H1 (cell line): ENCODE results near the gene SLC7A9. TPM values are rescaled to one million over a fixed set of nuclear protein-coding genes. Genes with fewer than 3 reads are reported as not detected.
A peak's percentile ranks its signal among the peaks of the same experiment; 100 is the strongest.
"Not testable (repeated sequence)": the region's sequence is repeated elsewhere in the genome, so short reads cannot be mapped to it uniquely, and the experiment has no call there.

Source experiments
- CTCF ChIA-PET: fragments of 300-600 bp; sonication (Branson Sonifier 250); formaldehyde crosslinking; loops from one replicate; lab custom pipeline; 2021; ENCODE audit not compliant: partially characterized antibody; lab: Charles Lee
- POLR2A ChIA-PET: fragments of 300-600 bp; sonication (Branson Sonifier 250); formaldehyde crosslinking; loops from one replicate; lab custom pipeline; 2021; ENCODE audit warnings: inconsistent platforms; ENCODE audit not compliant: partially characterized antibody; lab: Charles Lee
- DNase-seq, 2 experiments: peaks; one replicate each; pipeline versions ENCODE4 v3.0.0 to v3.0.0-alpha.2; 2010 to 2022; ENCODE audit warnings: low spot score in 2 of 2, low read depth in 1 of 2, mixed read lengths in 1 of 2
- FAIRE-seq: peaks from 2 replicates; lab custom pipeline; 2011; peaks lifted over from hg19 to GRCh38; lab: Jason Lieb, UNC
- H2AFZ ChIP-seq: 2 replicates; pipeline ENCODE4 v1.8.1; 2012; ENCODE audit warnings: low read length, inconsistent platforms
- H2AK5ac ChIP-seq: 2 replicates; pipeline ENCODE4 v1.6.1; 2013; ENCODE audit warnings: low read depth, low read length
- H2BK120ac ChIP-seq: replicated peaks from 2 replicates; pipeline ENCODE3; 2013; ENCODE audit warnings: low read depth, low read length, inconsistent platforms
- H2BK12ac ChIP-seq: 2 replicates; pipeline ENCODE4 v1.6.1; 2013; ENCODE audit warnings: low read depth, low read length
- H2BK15ac ChIP-seq: 2 replicates; pipeline ENCODE4 v1.6.1; 2013; ENCODE audit warnings: low read length
- H2BK20ac ChIP-seq: 2 replicates; pipeline ENCODE4 v1.6.1; 2013; ENCODE audit warnings: low read length
- H2BK5ac ChIP-seq: 2 replicates; pipeline ENCODE4 v1.6.1; 2013; ENCODE audit warnings: low read depth, low read length
- H3K14ac ChIP-seq: 2 replicates; pipeline ENCODE4 v1.6.1; 2013; ENCODE audit warnings: inconsistent platforms; ENCODE audit not compliant: insufficient read length
- H3K18ac ChIP-seq: 2 replicates; pipeline ENCODE4 v1.6.1; 2013; ENCODE audit warnings: low read length; ENCODE audit errors: extremely low read depth
- H3K23ac ChIP-seq: 2 replicates; pipeline ENCODE4 v1.6.1; 2013; ENCODE audit warnings: inconsistent platforms; ENCODE audit not compliant: insufficient read length
- H3K23me2 ChIP-seq: 2 replicates; pipeline ENCODE4 v1.6.1; 2013; ENCODE audit warnings: low read depth, low read length
- H3K27ac ChIP-seq: 2 replicates; pipeline ENCODE4 v1.6.1; 2011; ENCODE audit warnings: low read depth, low read length, inconsistent platforms
- H3K27me3 ChIP-seq, 4 experiments: replicated peaks in 1 of 4; 1 replicate in 1 of 4; 2 replicates in 3 of 4; pipeline versions ENCODE4 v1.6.1 to v1.8.1; 2011 to 2013; ENCODE audit warnings: low read length in 3 of 4, mild to moderate bottlenecking in 3 of 4, inconsistent platforms in 2 of 4, mixed read lengths in 2 of 4, moderate library complexity in 1 of 4; ENCODE audit not compliant: control insufficient read depth in 3 of 4, insufficient read depth in 3 of 4; ENCODE audit errors: extremely low read depth in 1 of 4
- H3K36me3 ChIP-seq, 4 experiments: 2 replicates each; pipeline versions ENCODE4 v1.6.1 to v1.8.1; 2011 to 2013; ENCODE audit warnings: mild to moderate bottlenecking in 4 of 4, low read length in 3 of 4, moderate library complexity in 2 of 4, control low read depth in 1 of 4, inconsistent platforms in 1 of 4; ENCODE audit not compliant: insufficient read depth in 4 of 4, control insufficient read depth in 2 of 4
- H3K4ac ChIP-seq: replicated peaks from 2 replicates; pipeline ENCODE3; 2013; ENCODE audit warnings: low read length, low read depth, mixed read lengths, inconsistent platforms; ENCODE audit not compliant: insufficient read length
- H3K4me1 ChIP-seq, 4 experiments: replicated peaks in 1 of 4; 1 replicate in 1 of 4; 2 replicates in 3 of 4; pipeline versions ENCODE4 v1.6.1 to v1.8.1; 2011 to 2013; ENCODE audit warnings: low read length in 3 of 4, inconsistent platforms in 2 of 4, mixed read lengths in 1 of 4; ENCODE audit not compliant: insufficient read depth in 4 of 4, control insufficient read depth in 3 of 4
- H3K4me2 ChIP-seq, 2 experiments: 2 replicates each; pipeline versions ENCODE4 v1.6.1 to v1.8.1; 2011 to 2013; ENCODE audit warnings: low read depth in 2 of 2, low read length in 2 of 2, control low read depth in 1 of 2, inconsistent platforms in 1 of 2, mild to moderate bottlenecking in 1 of 2; ENCODE audit not compliant: insufficient read depth in 1 of 2
- H3K4me3 ChIP-seq, 4 experiments: fragments of 200-600, 300-600 bp in 1 of 4; sonication (generic), shearing (Covaris generic), sonication (Bioruptor Twin) in 1 of 4; 2 replicates each; pipeline versions ENCODE4 v1.5.1 to v1.8.1; 2011 to 2016; ENCODE audit warnings: low read length in 4 of 4, low read depth in 3 of 4, control low read depth in 2 of 4, inconsistent platforms in 2 of 4, mild to moderate bottlenecking in 2 of 4, mixed read lengths in 1 of 4, moderate library complexity in 1 of 4; ENCODE audit not compliant: insufficient read depth in 2 of 4; ENCODE audit errors: extremely low read depth in 1 of 4
- H3K56ac ChIP-seq: replicated peaks from 2 replicates; pipeline ENCODE3; 2013; ENCODE audit warnings: low read depth, mild to moderate bottlenecking, mixed read lengths, low read length, inconsistent platforms; ENCODE audit not compliant: insufficient read length
- H3K79me1 ChIP-seq: 2 replicates; pipeline ENCODE4 v1.6.1; 2013; ENCODE audit warnings: low read depth, low read length, control low read depth
- H3K79me2 ChIP-seq, 2 experiments: 2 replicates each; pipeline versions ENCODE4 v1.6.1 to v1.8.1; 2012 to 2013; ENCODE audit warnings: low read length in 2 of 2, mild to moderate bottlenecking in 2 of 2, inconsistent platforms in 1 of 2; ENCODE audit not compliant: insufficient read depth in 2 of 2, control insufficient read depth in 1 of 2
- H3K9ac ChIP-seq, 4 experiments: replicated peaks in 1 of 4; 1 replicate in 1 of 4; 2 replicates in 3 of 4; pipeline versions ENCODE4 v1.6.1 to v1.8.1; 2011 to 2013; ENCODE audit warnings: low read depth in 3 of 4, low read length in 3 of 4, control low read depth in 2 of 4, mild to moderate bottlenecking in 2 of 4, moderate library complexity in 2 of 4, inconsistent platforms in 1 of 4; ENCODE audit errors: extremely low read depth in 1 of 4
- H3K9me3 ChIP-seq, 2 experiments: 2 replicates each; pipeline versions ENCODE4 v1.6.1 to v1.8.1; 2012 to 2013; ENCODE audit warnings: mild to moderate bottlenecking in 2 of 2, moderate library complexity in 2 of 2, control low read depth in 1 of 2, inconsistent platforms in 1 of 2, low read depth in 1 of 2, low read length in 1 of 2, mixed read lengths in 1 of 2; ENCODE audit not compliant: insufficient read depth in 2 of 2
- H4K20me1 ChIP-seq, 2 experiments: replicated peaks in 1 of 2; 2 replicates each; pipeline versions ENCODE3 to v1.8.1; 2011 to 2013; ENCODE audit warnings: inconsistent platforms in 2 of 2, low read length in 2 of 2, mild to moderate bottlenecking in 1 of 2; ENCODE audit not compliant: insufficient read depth in 2 of 2, control insufficient read depth in 1 of 2
- H4K5ac ChIP-seq: 2 replicates; pipeline ENCODE4 v1.6.1; 2013; ENCODE audit warnings: low read length, low read depth, mixed read lengths, inconsistent platforms; ENCODE audit not compliant: insufficient read length
- H4K8ac ChIP-seq: 2 replicates; pipeline ENCODE4 v1.8.0; 2013; ENCODE audit warnings: mild to moderate bottlenecking, moderate library complexity, low read length, inconsistent platforms; ENCODE audit not compliant: insufficient read depth; ENCODE audit errors: extremely low read depth
- H4K91ac ChIP-seq: replicated peaks from 2 replicates; pipeline ENCODE3; 2013; ENCODE audit warnings: low read length, mixed read lengths, inconsistent platforms; ENCODE audit not compliant: insufficient read length
- WGBS, 2 experiments: shearing (Covaris generic) in 1 of 2; methylation state at CpG; one replicate each; pipeline versions ENCODE4 v1.1.6 to v1.1.7; 2013 to 2015; ENCODE audit warnings: low lambda C conversion rate in 2 of 2, mixed read lengths in 2 of 2, inconsistent platforms in 1 of 2, low coverage in 1 of 2, missing lambda C conversion rate in 1 of 2; ENCODE audit not compliant: insufficient replicate concordance in 2 of 2, insufficient coverage in 1 of 2, insufficient read length in 1 of 2; ENCODE audit errors: extremely low coverage in 1 of 2, missing lambda C conversion rate in 1 of 2; 5-methylcytosine and 5-hydroxymethylcytosine counted together
- polyA plus RNA-seq, 7 experiments: library from polyadenylated mRNA; depleted of rRNA in 3 of 7; stranded (reverse) in 5 of 7; unstranded in 2 of 7; fragments of >200 nt in 5 of 7; fragments of 200-250 nt in 2 of 7; gene quantifications; 1 replicate in 5 of 7; 2 replicates in 1 of 7; 4 replicates in 1 of 7; pipeline versions ENCODE4 v1.2.1 to v1.2.3, GENCODE V29; 2011 to 2013; ENCODE audit warnings: missing spikeins in 2 of 7, mixed read lengths in 2 of 7
- total RNA-seq: library from RNA; stranded (reverse); fragmentation: NEBNext Ultra II Directional; extraction: Animal tissue kit (Norgen Biotek cat#: 25700); gene quantifications from 2 replicates; pipeline ENCODE4 v1.2.1, GENCODE V29; 2021

SLC7A9 gene
- total and polyA plus RNA-seq, 2 of the 8 experiments (the other 6 are each of a cell fraction or from before 2014, with no cell fraction given): 0.15 TPM; not detected in 1

GRCh38 chr19:32787895-32788294 is 81.7 kb downstream of the SLC7A9 start:
- 91% methylated on average over 5 of the region's 5 CpGs; no CpG with 5 or more reads in 1 of the 2 experiments for WGBS, 2 experiments
- H3K27me3 ChIP-seq, H4K5ac ChIP-seq, H3K4ac ChIP-seq, DNase-seq, H3K4me3 ChIP-seq, H3K4me1 ChIP-seq, FAIRE-seq, H2BK120ac ChIP-seq, H3K23ac ChIP-seq, H3K56ac ChIP-seq, H3K9ac ChIP-seq, H2BK20ac ChIP-seq, H3K36me3 ChIP-seq, H4K20me1 ChIP-seq, H3K23me2 ChIP-seq, H4K8ac ChIP-seq, H3K27ac ChIP-seq, H4K91ac ChIP-seq, H3K14ac ChIP-seq, H3K79me1 ChIP-seq, H3K79me2 ChIP-seq, H2AK5ac ChIP-seq, H3K9me3 ChIP-seq, H2BK15ac ChIP-seq: not testable (repeated sequence)
- ChIA-PET CTCF (interaction anchor here (0.9 to 1.9 kb wide), 6 partner anchors 9 to 69 kb away, joined by 3 to 12 read pairs (median 4); no protein-coding TSS in a partner anchor), POLR2A (interaction anchor here (0.6 kb wide), 1 partner anchor 205 kb away, joined by 3 read pairs; no protein-coding TSS in a partner anchor)
- 0 out of 4 replicates have a peak overlapping the region, but pooled peaks of 1 of the 2 experiments have one; percentile 25 for H3K4me2 ChIP-seq
- H2BK12ac ChIP-seq: 0 out of 2 replicates have a peak overlapping the region, but pooled peaks have one; percentile 80
- 0 out of 2 replicates have a peak overlapping the region, but pooled peaks have one; percentile 83 for H2AFZ ChIP-seq
- H3K18ac ChIP-seq: peak overlapping the region; percentile 38
- peak overlapping the region; percentile 63; the same call in 1 of the 2 replicates for H2BK5ac ChIP-seq
